Measurements from ENCODE around the gene MYO9B.

The MYO9B gene

GRCh38 chr19:17209126-17210036, 133.8 kb downstream of the MYO9B start:
- peak; percentile 41 to 52 (median 43) for DNase-seq (ENCODE audit: low read depth in 2 of 3, low spot score in 1 of 3)

GRCh38 chr19:17210296-17210695, 134.7 kb downstream of the MYO9B start:
- no peak for DNase-seq (ENCODE audit: low read depth in 2 of 3, low spot score in 1 of 3)

GRCh38 chr19:17211547-17212446, 136.2 kb downstream of the MYO9B start:
- DNase-seq (ENCODE audit: low read depth in 2 of 3, low spot score in 1 of 3): no peak

GRCh38 chr19:17213334-17213733, 137.8 kb downstream of the MYO9B start:
- no peak for DNase-seq (ENCODE audit: low read depth in 2 of 3, low spot score in 1 of 3)

GRCh38 chr19:17214508-17215126, 139.0 kb downstream of the MYO9B start:
- no peak for DNase-seq (ENCODE audit: low read depth in 2 of 3, low spot score in 1 of 3)

GRCh38 chr19:17215127-17215971, 139.8 kb downstream of the MYO9B start, which contains the start of gene USE1:
TSS of gene USE1 (plus strand) at chr19:17215357. CDS start at chr19:17215406, 49 bp downstream.
- peak; percentile 74 to 82 (median 79) for DNase-seq (ENCODE audit: low read depth in 2 of 3, low spot score in 1 of 3)

GRCh38 chr19:17216058-17216670, 140.6 kb downstream of the MYO9B start:
- no peak for DNase-seq (ENCODE audit: low read depth in 2 of 3, low spot score in 1 of 3)

- DNase-seq (ENCODE audit: low read depth in 2 of 3, low spot score in 1 of 3): no peak
Observed at GRCh38 chr19:17219286-17219685, 143.7 kb downstream of the MYO9B start.

GRCh38 chr19:17220207-17220758, 144.7 kb downstream of the MYO9B start:
- DNase-seq (ENCODE audit: low read depth in 2 of 3, low spot score in 1 of 3): no peak

GRCh38 chr19:17225053-17225452, 149.5 kb downstream of the MYO9B start:
- DNase-seq (ENCODE audit: low read depth in 2 of 3, low spot score in 1 of 3): no peak

- DNase-seq (ENCODE audit: low read depth in 2 of 3, low spot score in 1 of 3): peak; percentile 94 to 97 (median 95)
Observed at GRCh38 chr19:17226002-17226933, 150.7 kb downstream of the MYO9B start, which contains the start of gene OCEL1. TSS of gene OCEL1 (plus strand) at chr19:17226226. CDS start at chr19:17226248, 22 bp downstream.

GRCh38 chr19:17227798-17228367, 152.3 kb downstream of the MYO9B start:
- DNase-seq (ENCODE audit: low read depth in 2 of 3, low spot score in 1 of 3): no peak

GRCh38 chr19:17229890-17230289, 154.3 kb downstream of the MYO9B start:
- DNase-seq (ENCODE audit: low read depth in 2 of 3, low spot score in 1 of 3): no peak

GRCh38 chr19:17232258-17232657, 156.7 kb downstream of the MYO9B start:
- no peak for DNase-seq (ENCODE audit: low read depth in 2 of 3, low spot score in 1 of 3)

GRCh38 chr19:17234911-17235299, 159.3 kb downstream of the MYO9B start:
- peak; percentile 34 to 71 (median 70) for DNase-seq (ENCODE audit: low read depth in 2 of 3, low spot score in 1 of 3)

- peak; percentile 39 to 64 (median 45) for DNase-seq (ENCODE audit: low read depth in 2 of 3, low spot score in 1 of 3)
Observed at GRCh38 chr19:17235300-17235970, 159.9 kb downstream of the MYO9B start.

- DNase-seq (ENCODE audit: low read depth in 2 of 3, low spot score in 1 of 3): peak in 1 of 3 donors; percentile 31
Observed at GRCh38 chr19:17235971-17236777, 160.6 kb downstream of the MYO9B start.

Measured in stimulated activated CD4-positive, alpha-beta T cell treated with anti-CD3 and anti-CD28 coated beads, Interleukin-12 subunit alpha, Interleukin-12 subunit beta, amount 100 ng/mL, for 48 hours (primary cell).